ENCODE data around the gene PROX2.

The PROX2 gene

GRCh38 chr14:74888164-74889158 is 12.5 kb upstream of the PROX2 start:
- DNase-seq (ENCODE audit: insufficient read length, low spot score): no peak
- no peak for FAIRE-seq

GRCh38 chr14:74886001-74886400 is 10.1 kb upstream of the PROX2 start:
- no peak for FAIRE-seq
- TF ChIP-seq POLR2A (IDR thresholded peaks at IDR 0.05; ENCODE audit: low read depth, low read length) (no peak), TAF1 (IDR thresholded peaks at IDR 0.05; ENCODE audit: low read depth, low read length) (no peak), SPI1 (IDR thresholded peaks at IDR 0.05; ENCODE audit: low read depth, low read length) (no peak), POU2F2 (IDR thresholded peaks at IDR 0.05; ENCODE audit: low read depth, low read length) (no peak), POLR2AphosphoS5 (IDR thresholded peaks at IDR 0.05; ENCODE audit: low read depth, low read length) (no peak), PAX5 (IDR thresholded peaks at IDR 0.05; ENCODE audit: insufficient read depth, low read length, severe bottlenecking) (no peak)
- no peak for DNase-seq (ENCODE audit: insufficient read length, low spot score)

More at GRCh38 chr14:74888164-74889158, 12.5 kb upstream of the PROX2 start:
- TF ChIP-seq SPI1 (IDR thresholded peaks at IDR 0.05; ENCODE audit: low read depth, low read length) (no peak), TAF1 (IDR thresholded peaks at IDR 0.05; ENCODE audit: low read depth, low read length) (no peak)

- DNase-seq (ENCODE audit: insufficient read length, low spot score) (no peak), FAIRE-seq (no peak)
- TF ChIP-seq SPI1 (IDR thresholded peaks at IDR 0.05; ENCODE audit: low read depth, low read length) (no peak), PAX5 (IDR thresholded peaks at IDR 0.05; ENCODE audit: insufficient read depth, low read length, severe bottlenecking) (no peak)
Observed at GRCh38 chr14:74882103-74882920, 6.4 kb upstream of the PROX2 start.

- DNase-seq (ENCODE audit: insufficient read length, low spot score) (peak; percentile 91), FAIRE-seq (peak; percentile 93)
- peak; percentile 91 for TF ChIP-seq POLR2A (IDR thresholded peaks at IDR 0.05; ENCODE audit: low read depth, low read length)
- TF ChIP-seq POU2F2 (IDR thresholded peaks at IDR 0.05; ENCODE audit: low read depth, low read length): 0 out of 2 replicates have a peak, but pooled peaks have one; percentile 43
- TF ChIP-seq POLR2AphosphoS5 (IDR thresholded peaks at IDR 0.05; ENCODE audit: low read depth, low read length): peak; percentile 92
- TF ChIP-seq SPI1 (IDR thresholded peaks at IDR 0.05; ENCODE audit: low read depth, low read length): no peak
- TF ChIP-seq PAX5 (IDR thresholded peaks at IDR 0.05; ENCODE audit: insufficient read depth, low read length, severe bottlenecking): no peak
- TF ChIP-seq TAF1 (IDR thresholded peaks at IDR 0.05; ENCODE audit: low read depth, low read length): peak; percentile 57
Observed at GRCh38 chr14:74881431-74882102, 5.6 kb upstream of the PROX2 start, which contains the start of gene DLST. Gene DLST, plus strand, starts transcription at chr14:74881916. Its CDS starts 38 bp downstream, at chr14:74881954.

DNA sequence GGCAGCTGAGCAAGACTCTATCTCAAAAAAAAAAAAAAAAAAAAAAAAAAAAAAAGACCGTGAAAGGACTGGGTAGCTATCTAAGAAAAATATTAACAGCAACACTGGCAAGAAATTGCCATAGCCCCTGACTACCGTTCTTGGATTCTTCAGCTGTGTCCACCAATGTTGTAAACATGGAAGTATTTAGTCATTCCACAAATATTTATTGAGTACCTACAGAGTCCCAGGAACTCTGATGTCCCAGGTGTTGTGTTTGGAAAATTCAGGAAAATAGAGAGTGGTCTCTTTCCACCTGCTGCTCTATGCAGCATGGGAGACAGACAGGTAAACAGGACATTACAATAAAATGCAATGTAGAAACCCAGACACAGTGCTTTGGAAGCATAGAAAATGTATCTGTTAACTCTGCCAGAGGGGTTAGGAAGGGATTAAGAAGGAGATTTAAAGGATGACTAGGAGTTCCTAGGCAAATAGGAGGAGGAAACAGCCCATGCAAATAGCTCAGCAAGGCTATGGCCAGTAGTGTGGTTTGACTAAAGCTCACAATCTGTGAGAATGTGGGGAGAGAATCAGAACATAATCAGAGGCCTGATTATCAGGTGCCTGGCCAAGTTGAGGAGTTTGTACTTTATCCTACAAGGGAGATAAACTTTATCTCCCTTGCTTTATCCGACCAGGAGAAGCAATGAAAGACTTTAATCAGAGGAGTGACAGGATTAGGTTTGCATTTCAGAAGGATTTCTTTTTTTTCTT is 3.7 kb upstream of the PROX2 start:
- no peak for DNase-seq (ENCODE audit: insufficient read length, low spot score)
- TF ChIP-seq POU2F2 (IDR thresholded peaks at IDR 0.05; ENCODE audit: low read depth, low read length) (no peak), TAF1 (IDR thresholded peaks at IDR 0.05; ENCODE audit: low read depth, low read length) (no peak), POLR2A (IDR thresholded peaks at IDR 0.05; ENCODE audit: low read depth, low read length) (no peak), SPI1 (IDR thresholded peaks at IDR 0.05; ENCODE audit: low read depth, low read length) (no peak)
- no peak for FAIRE-seq

DNA sequence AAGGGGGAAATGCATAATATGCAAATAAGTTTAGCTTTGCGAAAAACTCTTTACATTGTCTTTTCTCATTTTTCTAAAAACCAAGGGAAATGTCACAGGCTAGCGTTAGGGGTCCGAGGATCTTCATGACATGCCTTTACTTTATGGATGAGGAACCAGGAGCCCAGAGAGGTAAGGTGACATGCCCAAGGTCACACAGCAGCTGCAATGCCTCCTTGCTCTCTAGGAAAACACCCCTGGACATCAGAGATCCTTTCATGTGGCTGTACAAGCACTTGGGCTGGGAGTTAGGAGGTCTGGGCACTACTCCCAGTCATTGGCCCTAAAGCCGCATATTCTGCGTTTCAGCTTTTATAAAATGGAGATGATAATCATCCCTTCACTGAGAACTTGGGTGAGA is 741 bp downstream of the PROX2 start:
- FAIRE-seq (no peak), DNase-seq (ENCODE audit: insufficient read length, low spot score) (no peak)
- TF ChIP-seq POLR2A (IDR thresholded peaks at IDR 0.05; ENCODE audit: low read depth, low read length): no peak
- TF ChIP-seq POU2F2 (IDR thresholded peaks at IDR 0.05; ENCODE audit: low read depth, low read length): no peak
- no peak for TF ChIP-seq PAX5 (IDR thresholded peaks at IDR 0.05; ENCODE audit: insufficient read depth, low read length, severe bottlenecking)
- no peak for TF ChIP-seq TAF1 (IDR thresholded peaks at IDR 0.05; ENCODE audit: low read depth, low read length)

DNA sequence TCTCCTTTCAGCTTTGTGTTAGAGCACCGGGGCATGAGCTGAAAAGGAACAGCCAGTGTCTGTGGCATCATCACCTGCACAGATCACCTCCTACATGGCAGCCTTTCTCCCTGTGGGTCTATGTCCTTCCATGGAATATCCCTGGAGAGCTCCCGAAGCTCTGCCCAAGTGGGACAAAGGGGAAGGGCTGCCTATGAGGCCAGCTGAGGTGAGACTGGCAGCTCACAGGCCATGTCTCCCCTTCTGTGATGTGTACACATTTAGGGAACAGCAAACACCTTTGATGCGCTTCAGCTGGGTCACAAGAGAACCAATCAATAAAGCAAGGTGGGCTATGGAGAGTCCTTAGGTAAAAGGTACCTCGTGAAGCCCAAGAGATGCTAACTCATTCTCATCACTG is 4.1 kb downstream of the PROX2 start:
- no peak for TF ChIP-seq SPI1 (IDR thresholded peaks at IDR 0.05; ENCODE audit: low read depth, low read length)
- FAIRE-seq (no peak), DNase-seq (ENCODE audit: insufficient read length, low spot score) (no peak)

DNA sequence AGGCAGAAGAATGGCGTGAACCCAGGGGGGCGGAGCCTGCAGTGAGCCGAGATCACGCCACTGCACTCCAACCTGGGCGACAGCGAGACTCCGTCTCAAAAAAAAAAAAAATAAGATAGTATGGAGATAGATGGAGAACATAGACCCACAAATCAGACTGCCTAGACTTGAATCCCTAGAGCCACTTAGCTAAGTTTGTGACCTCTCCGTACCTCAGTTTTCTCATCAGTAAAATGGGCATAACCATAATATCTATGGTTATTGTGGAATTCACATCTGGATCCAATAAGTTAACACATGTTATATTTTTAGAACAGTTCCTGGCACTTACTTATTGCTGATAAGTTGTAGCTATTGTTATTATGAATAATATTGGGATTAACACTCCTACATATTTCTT is 7.2 kb downstream of the PROX2 start:
- no peak for FAIRE-seq
- no peak for DNase-seq (ENCODE audit: insufficient read length, low spot score)
- TF ChIP-seq POU2F2 (IDR thresholded peaks at IDR 0.05; ENCODE audit: low read depth, low read length) (no peak), POLR2A (IDR thresholded peaks at IDR 0.05; ENCODE audit: low read depth, low read length) (no peak), POLR2AphosphoS5 (IDR thresholded peaks at IDR 0.05; ENCODE audit: low read depth, low read length) (no peak), SPI1 (IDR thresholded peaks at IDR 0.05; ENCODE audit: low read depth, low read length) (no peak), PAX5 (IDR thresholded peaks at IDR 0.05; ENCODE audit: insufficient read depth, low read length, severe bottlenecking) (no peak), TAF1 (IDR thresholded peaks at IDR 0.05; ENCODE audit: low read depth, low read length) (no peak)

- DNase-seq (ENCODE audit: insufficient read length, low spot score) (no peak), FAIRE-seq (peak; percentile 89)
- TF ChIP-seq SPI1 (IDR thresholded peaks at IDR 0.05; ENCODE audit: low read depth, low read length): no peak
- no peak for TF ChIP-seq TAF1 (IDR thresholded peaks at IDR 0.05; ENCODE audit: low read depth, low read length)
- no peak for TF ChIP-seq PAX5 (IDR thresholded peaks at IDR 0.05; ENCODE audit: insufficient read depth, low read length, severe bottlenecking)
- no peak for TF ChIP-seq POU2F2 (IDR thresholded peaks at IDR 0.05; ENCODE audit: low read depth, low read length)
- no peak for TF ChIP-seq POLR2AphosphoS5 (IDR thresholded peaks at IDR 0.05; ENCODE audit: low read depth, low read length)
- TF ChIP-seq POLR2A (IDR thresholded peaks at IDR 0.05; ENCODE audit: low read depth, low read length): no peak
Observed at GRCh38 chr14:74867673-74868072, 8.3 kb downstream of the PROX2 start.

Measured in GM12891 (cell line).